Measurements from ENCODE around the gene C17orf67. TPM values are rescaled to one million over a fixed set of nuclear protein-coding genes. Genes with fewer than 3 reads are reported as not detected.
A peak's percentile ranks its signal among the peaks of the same experiment; 100 is the strongest.

Gene C17orf67
- total and polyA plus RNA-seq, 4 donors: 0.19 to 1.4 (median 0.78) TPM

GRCh38 chr17:56834380-56835263, 902 bp upstream of the C17orf67 start:
- WGBS: 9% methylated on average over 81 of the region's 81 CpGs
- H3K4me1 ChIP-seq (ENCODE audit: control insufficient read depth in 4 of 4, insufficient read depth in 4 of 4, low read length in 3 of 4): peaks cover 8 to 28% (median 18%) of the 10 kb centered on the region in 4 donors
- TF ChIP-seq SP1 (IDR thresholded peaks at IDR 0.05): no peak
- peak; percentile 38 for TF ChIP-seq CTCF (IDR thresholded peaks at IDR 0.05; ENCODE audit: low read depth, low read length, missing input control)
- TF ChIP-seq JUND (IDR thresholded peaks at IDR 0.05): no peak
- peak in 1 of 2 donors; percentile 38 for TF ChIP-seq RAD21 (IDR thresholded peaks at IDR 0.05)
- TF ChIP-seq FOXA1 (IDR thresholded peaks at IDR 0.05): no peak
- DNase-seq (ENCODE audit: low spot score): peak; percentile 53
- H3K27me3 ChIP-seq (ENCODE audit: control insufficient read depth in 4 of 4, insufficient read depth in 4 of 4, low read length in 3 of 4): no peaks in the 10 kb centered on the region
- H3K9me3 ChIP-seq (ENCODE audit: control insufficient read depth in 4 of 4, low read length in 3 of 4): no peaks in the 10 kb centered on the region
- no peaks in the 10 kb centered on the region for H3K36me3 ChIP-seq (ENCODE audit: control insufficient read depth in 4 of 4, insufficient read depth in 3 of 4, low read depth in 1 of 4, low read length in 3 of 4)
- peak overlapping the region; percentile 80 to 82 for H3K27ac ChIP-seq (ENCODE audit: low read depth in 1 of 2, low read length in 2 of 2)
- H3K4me3 ChIP-seq (ENCODE audit: low read depth in 1 of 3, low read length in 3 of 3): peak overlapping the region; percentile 56 to 65 (median 59)
- no peak overlapping the region for H3K9ac ChIP-seq (ENCODE audit: low read depth in 1 of 2, low read length in 2 of 2)

- Histone ChIP-seq H3K27ac (ENCODE audit: low read depth in 1 of 2, low read length in 2 of 2) (peak overlapping the region; percentile 90 to 91), H3K9ac (ENCODE audit: low read depth in 1 of 2, low read length in 2 of 2) (peak overlapping the region; percentile 27 to 67), H3K4me3 (ENCODE audit: low read depth in 1 of 3, low read length in 3 of 3) (peak overlapping the region; percentile 49 to 74 (median 59)), H3K36me3 (ENCODE audit: control insufficient read depth in 4 of 4, insufficient read depth in 3 of 4, low read depth in 1 of 4, low read length in 3 of 4) (no peaks in the 10 kb centered on the region), H3K27me3 (ENCODE audit: control insufficient read depth in 4 of 4, insufficient read depth in 4 of 4, low read length in 3 of 4) (no peaks in the 10 kb centered on the region), H3K4me1 (ENCODE audit: control insufficient read depth in 4 of 4, insufficient read depth in 4 of 4, low read length in 3 of 4) (peaks cover 8 to 28% (median 18%) of the 10 kb centered on the region in 4 donors), H3K9me3 (ENCODE audit: control insufficient read depth in 4 of 4, low read length in 3 of 4) (no peaks in the 10 kb centered on the region)
- WGBS: 2% methylated on average over 95 of the region's 95 CpGs
- DNase-seq (ENCODE audit: low spot score): peak; percentile 53
- no peak for TF ChIP-seq SP1 (IDR thresholded peaks at IDR 0.05)
- no peak for TF ChIP-seq CTCF (IDR thresholded peaks at IDR 0.05; ENCODE audit: low read depth, low read length, missing input control)
- TF ChIP-seq YY1 (IDR thresholded peaks at IDR 0.05): no peak
- TF ChIP-seq TAF1 (conservative IDR thresholded peaks at IDR 0.05): no peak
- no peak for TF ChIP-seq FOXA2 (IDR thresholded peaks at IDR 0.05)
- TF ChIP-seq RXRA (IDR thresholded peaks at IDR 0.05): no peak
- TF ChIP-seq GABPA (IDR thresholded peaks at IDR 0.05 in 1 of 2, conservative IDR thresholded peaks at IDR 0.05 in 1 of 2): no peak
- no peak for TF ChIP-seq EGR1 (IDR thresholded peaks at IDR 0.05; ENCODE audit: low read depth in 2 of 2)
- no peak for TF ChIP-seq ZBTB33 (IDR thresholded peaks at IDR 0.05)
Measured at GRCh38 chr17:56833057-56833808, 487 bp downstream of the C17orf67 start.
